LHCN-M2 (cell line): ENCODE data around the gene CDC42EP1. TPM values are rescaled to one million over a fixed set of nuclear protein-coding genes. Genes with fewer than 3 reads are reported as not detected.
"Not testable (repeated sequence)": the region's sequence is repeated elsewhere in the genome, so short reads cannot be mapped to it uniquely, and the experiment has no call there.

ENCODE experiments used
- DNase-seq: peaks from one replicate; pipeline ENCODE4 v3.0.0-alpha.2; 2012; ENCODE audit warnings: low read depth
- total RNA-seq: library from RNA; depleted of rRNA; stranded (reverse); fragments of >200 nt; gene quantifications from 2 replicates; pipeline ENCODE4 v1.2.3, GENCODE V29; 2014

Gene CDC42EP1
- total RNA-seq, 1 experiment from 2014 or later = 49.0 TPM

GRCh38 chr22:37578002-37578401 lies 17.7 kb downstream of the CDC42EP1 start:
- no peak for DNase-seq

- no peak for DNase-seq
Observed at GRCh38 chr22:37581504-37581903, 21.2 kb downstream of the CDC42EP1 start.

- no peak for DNase-seq
Observed at GRCh38 chr22:37582526-37582925, 22.2 kb downstream of the CDC42EP1 start.

GRCh38 chr22:37588546-37589215 lies 28.4 kb downstream of the CDC42EP1 start:
- no peak for DNase-seq

GRCh38 chr22:37589636-37590035 lies 29.4 kb downstream of the CDC42EP1 start:
- DNase-seq = no peak

- DNase-seq = not testable (repeated sequence)
Observed at GRCh38 chr22:37591081-37591480, 30.8 kb downstream of the CDC42EP1 start.

GRCh38 chr22:37591823-37592404 lies 31.6 kb downstream of the CDC42EP1 start:
- DNase-seq = no peak

GRCh38 chr22:37594237-37594636 lies 34.0 kb downstream of the CDC42EP1 start:
- DNase-seq = no peak

- DNase-seq = peak; percentile 71
Observed at GRCh38 chr22:37599153-37599552, 38.9 kb downstream of the CDC42EP1 start.

GRCh38 chr22:37601203-37601539 lies 40.9 kb downstream of the CDC42EP1 start:
- no peak for DNase-seq

- peak; percentile 70 for DNase-seq
Observed at GRCh38 chr22:37601540-37602442, 41.5 kb downstream of the CDC42EP1 start.

- DNase-seq = not testable (repeated sequence)
Observed at GRCh38 chr22:37602546-37603277, 42.4 kb downstream of the CDC42EP1 start.

- DNase-seq = no peak
Observed at GRCh38 chr22:37604074-37604473, 43.8 kb downstream of the CDC42EP1 start.

- no peak for DNase-seq
Observed at GRCh38 chr22:37604875-37605274, 44.6 kb downstream of the CDC42EP1 start.

- peak; percentile 43 for DNase-seq
Observed at GRCh38 chr22:37607010-37607934, 47.0 kb downstream of the CDC42EP1 start.

- DNase-seq = no peak
Observed at GRCh38 chr22:37607935-37608476, 47.7 kb downstream of the CDC42EP1 start.

GRCh38 chr22:37608477-37609239 lies 48.4 kb downstream of the CDC42EP1 start, which contains the start of gene GGA1:
GGA1 (plus strand) TSS chr22:37608834; CDS start chr22:37608861, 27 bp downstream.
- DNase-seq = peak; percentile 98

- peak; percentile 30 for DNase-seq
Observed at GRCh38 chr22:37609240-37610152, 49.2 kb downstream of the CDC42EP1 start.

- not testable (repeated sequence) for DNase-seq
Observed at GRCh38 chr22:37610153-37610475, 49.8 kb downstream of the CDC42EP1 start.
